Right lung (tissue), 5 donors: ENCODE measurements around the gene SLC22A17. TPM values are rescaled to one million over a fixed set of nuclear protein-coding genes. Genes with fewer than 3 reads are reported as not detected.

Experiments used
- DNase-seq, 2 donors: peaks; one replicate each; pipeline ENCODE4 v3.0.0-alpha.2; 2013
- polyA plus RNA-seq, 5 donors: library from polyadenylated mRNA; unstranded; fragments of 120-200 nt; gene quantifications; one replicate each; pipeline versions ENCODE4 v1.2.1 to v1.2.3, GENCODE V29; 2013; ENCODE audit warnings: inconsistent platforms in 1 of 5, low replicate concordance in 1 of 5; ENCODE audit not compliant: insufficient read length in 5 of 5, insufficient read depth in 1 of 5

The SLC22A17 gene
- polyA plus RNA-seq, 5 donors = 26.1 to 41.7 (median 33.6) TPM

GRCh38 chr14:23382731-23383440, 30.2 kb upstream of the SLC22A17 start:
- DNase-seq = no peak

DNA sequence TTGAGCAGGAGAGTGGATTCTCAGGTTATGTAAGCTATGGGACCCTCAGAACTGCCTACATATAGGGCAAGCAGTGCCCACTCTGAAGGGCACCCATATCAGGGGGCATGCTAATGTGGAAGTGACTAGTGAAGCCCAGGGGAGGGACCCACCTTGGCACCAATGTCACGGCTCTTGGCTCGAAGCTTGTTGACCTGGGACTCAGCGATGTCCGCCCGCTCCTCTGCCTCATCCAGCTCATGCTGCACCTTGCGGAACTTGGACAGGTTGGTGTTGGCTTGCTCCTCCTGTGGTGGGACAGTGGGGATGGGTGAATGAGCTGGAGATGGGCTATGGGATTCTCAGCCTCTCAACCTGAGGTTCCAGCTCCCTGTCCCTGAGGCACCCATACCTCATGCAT, 29.6 kb upstream of the SLC22A17 start:
- no peak for DNase-seq

DNA sequence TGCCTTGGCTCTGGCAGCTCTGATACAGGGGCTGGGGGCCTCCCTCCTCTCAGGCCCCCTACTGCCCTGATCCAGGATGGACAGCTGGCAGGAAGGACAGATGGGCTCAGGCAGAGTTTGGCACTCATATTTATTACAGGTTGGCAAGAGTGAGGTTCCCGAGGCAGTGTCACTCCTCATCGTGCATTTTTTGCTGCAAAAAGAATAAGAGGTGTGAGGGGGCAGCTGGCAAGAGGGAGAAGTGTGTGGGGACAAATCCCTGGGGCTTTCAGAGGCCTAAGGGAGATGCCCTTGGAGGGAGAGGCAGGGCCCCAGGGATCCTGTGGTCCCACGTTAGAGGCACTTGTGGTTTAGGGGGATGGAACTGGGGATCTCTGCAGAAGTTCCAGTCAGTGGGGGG, 29.2 kb upstream of the SLC22A17 start:
- no peak for DNase-seq

GRCh38 chr14:23380976-23381375, 28.3 kb upstream of the SLC22A17 start:
- no peak for DNase-seq

GRCh38 chr14:23380197-23380914, 27.7 kb upstream of the SLC22A17 start:
- DNase-seq = no peak

DNA sequence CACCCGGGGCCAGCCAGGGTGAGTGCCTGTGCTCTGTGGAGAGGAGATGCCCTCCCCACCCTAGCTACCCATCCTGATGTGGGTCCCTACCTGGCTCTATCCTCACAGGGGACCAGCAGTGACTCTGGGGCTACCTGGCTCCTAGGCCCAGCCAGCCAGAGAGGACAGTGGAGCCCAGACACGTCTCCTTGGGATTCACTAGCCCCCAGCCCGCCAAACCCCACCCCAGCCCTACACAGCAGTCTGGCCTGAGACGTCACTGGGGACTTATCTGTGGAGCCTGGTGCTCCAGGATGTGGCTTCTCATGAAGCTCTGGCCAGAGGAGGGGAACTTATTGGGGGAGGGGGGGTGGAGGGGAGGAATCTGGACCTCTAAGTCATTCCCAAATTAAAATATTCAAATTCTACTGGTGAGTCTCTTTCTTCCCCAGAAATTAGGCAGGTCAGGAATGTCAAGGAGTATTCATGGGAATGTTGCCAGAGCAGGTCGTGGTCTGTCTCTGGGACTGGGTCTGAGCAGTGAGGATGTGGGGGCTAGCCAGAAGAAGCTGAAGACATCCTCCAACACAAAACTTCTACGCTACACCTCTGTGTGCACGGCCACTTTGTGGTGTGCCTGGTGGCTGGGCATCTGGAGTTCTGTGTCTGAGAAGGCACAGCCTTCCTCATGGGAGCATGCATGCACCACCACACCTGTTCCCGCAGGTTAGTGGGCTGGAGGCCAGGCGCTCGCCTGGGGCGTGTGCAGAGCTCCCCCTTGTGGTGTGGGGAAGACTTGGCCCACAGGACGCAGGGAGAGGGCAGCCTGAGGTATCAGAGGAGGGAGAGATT, 26.9 kb upstream of the SLC22A17 start:
- DNase-seq = peak; percentile 40 to 53

DNA sequence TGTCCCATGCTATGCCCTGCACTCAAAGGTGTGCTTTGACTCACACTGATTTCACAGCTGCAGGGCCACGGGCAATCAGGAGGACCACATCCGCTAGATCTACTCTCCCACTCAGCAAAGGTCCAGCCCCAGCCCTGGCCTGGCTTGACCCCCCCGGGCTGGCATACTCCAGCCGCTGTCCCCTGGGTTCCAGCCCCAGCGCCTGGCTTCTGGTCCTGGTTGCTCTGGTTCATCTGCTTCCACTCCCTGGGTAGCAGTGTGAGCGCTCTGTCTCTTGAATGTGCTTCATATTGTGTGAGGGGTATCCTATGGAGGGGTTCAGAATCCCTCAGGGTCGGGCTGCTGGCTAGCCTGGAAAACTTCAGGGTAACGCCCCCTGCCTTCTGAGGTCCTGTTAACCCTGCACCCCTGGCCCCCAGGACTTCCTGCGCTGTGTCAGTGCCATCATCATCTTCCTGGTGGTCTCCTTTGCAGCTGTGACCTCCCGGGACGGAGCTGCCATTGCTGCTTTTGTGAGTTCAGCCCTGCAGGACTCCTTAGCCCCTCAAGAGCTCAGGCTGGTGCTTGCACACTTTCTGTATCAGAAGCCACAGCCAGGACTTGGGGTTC, 26.0 kb upstream of the SLC22A17 start:
- no peak for DNase-seq

DNA sequence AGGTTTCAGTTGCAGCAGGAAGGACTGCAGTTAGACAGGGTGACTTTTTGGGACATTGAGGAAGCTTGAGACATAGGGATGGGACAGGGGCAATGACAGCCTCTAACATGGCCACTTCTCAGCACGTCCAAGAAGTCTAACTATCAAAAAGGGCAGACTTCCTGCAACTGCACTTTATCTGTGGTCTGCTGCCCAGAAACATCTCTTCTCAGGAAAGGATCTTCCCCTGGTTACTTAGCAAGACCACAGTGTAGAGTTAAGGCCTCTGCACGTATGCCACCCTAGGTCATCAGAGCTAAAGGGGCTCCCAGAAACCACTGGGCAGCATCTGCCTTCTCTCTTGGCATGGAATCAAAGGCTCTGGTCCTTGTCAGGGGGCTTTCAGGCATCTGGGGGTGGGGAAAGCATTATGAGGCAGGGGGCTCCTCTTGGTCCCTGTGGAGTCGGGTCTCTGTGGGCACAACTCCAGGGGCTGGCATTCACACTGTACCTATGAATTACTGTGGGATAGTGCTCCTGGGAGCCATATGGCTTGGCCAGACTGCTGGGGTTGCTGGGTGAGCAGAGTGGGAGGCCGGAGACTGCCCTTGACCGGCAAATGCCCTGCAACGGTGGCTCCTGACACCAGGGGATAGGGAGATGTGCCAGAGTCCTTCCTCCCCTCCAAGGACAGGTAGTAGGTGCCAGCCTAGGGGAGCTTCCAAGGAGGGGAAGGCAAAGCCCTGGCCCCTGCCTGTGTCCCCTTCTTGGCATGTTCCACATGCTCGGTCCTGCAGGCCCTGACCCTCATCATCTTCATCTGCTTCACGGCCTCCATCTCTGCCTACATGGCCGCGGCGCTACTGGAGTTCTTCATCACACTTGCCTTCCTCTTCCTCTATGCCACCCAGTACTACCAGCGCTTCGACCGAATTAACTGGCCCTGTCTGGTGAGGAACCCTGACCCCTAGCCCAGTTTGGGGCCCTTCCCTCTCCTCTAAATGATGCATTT, 25.2 kb upstream of the SLC22A17 start:
- no peak for DNase-seq

DNA sequence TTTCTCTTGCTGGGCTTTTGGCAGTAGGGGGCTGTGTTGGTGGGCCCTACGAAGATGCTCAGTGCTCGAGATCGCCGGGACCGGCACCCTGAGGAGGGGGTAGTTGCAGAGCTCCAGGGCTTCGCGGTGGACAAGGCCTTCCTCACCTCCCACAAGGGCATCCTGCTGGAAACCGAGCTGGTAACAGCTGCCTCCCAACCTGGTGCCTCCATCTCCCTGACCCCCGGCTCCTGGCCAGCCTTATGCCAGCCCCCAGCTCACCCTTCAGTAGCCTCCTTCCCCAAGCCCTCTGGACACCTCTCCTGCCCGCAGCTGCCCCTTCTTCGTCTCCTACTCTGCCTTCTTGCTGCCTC, 24.5 kb upstream of the SLC22A17 start:
- no peak for DNase-seq

DNA sequence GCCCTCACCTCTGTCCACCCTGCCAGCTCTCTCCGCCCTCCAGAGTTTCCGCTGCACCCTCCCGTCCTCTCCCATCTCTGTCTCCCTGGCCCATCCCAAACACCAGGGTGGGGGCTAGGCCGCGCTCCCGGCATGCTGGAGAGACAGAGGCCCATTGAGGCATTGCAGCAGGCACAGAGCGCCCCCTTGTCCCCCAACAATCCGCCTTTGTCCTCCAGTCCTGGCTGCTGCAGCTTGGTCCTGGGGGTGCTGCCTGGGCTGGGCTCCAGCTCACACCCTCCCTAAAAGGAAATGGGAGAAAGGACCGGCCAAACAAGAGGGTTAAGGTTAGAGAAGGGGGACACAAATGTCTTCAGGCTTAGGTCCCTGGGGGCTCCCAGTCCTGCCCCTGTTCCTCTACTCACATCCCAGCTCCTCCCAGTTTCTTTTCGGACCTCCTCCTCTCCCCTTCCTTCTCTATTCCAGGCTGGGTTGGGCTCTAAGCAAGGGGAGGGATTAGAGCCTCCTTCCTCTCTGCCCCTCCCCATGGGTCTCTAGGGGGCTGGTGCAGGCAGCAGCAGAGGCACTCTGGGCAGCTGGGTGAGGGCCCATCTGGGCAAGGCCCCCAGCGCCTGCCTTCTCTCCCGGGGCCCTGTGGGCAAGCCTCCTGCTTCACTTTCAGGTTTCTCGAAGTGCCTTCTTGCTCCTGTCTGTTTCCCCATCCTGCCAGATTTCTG, 24.0 kb upstream of the SLC22A17 start, which contains the start of gene CMTM5:
Gene CMTM5 (plus strand): TSS at position 565 of the 716 bp plus-strand sequence. CDS start 206 bp downstream, outside the sequence.
- DNase-seq = peak in 1 of 2 donors; percentile 30

GRCh38 chr14:23375527-23376251, 23.0 kb upstream of the SLC22A17 start:
- DNase-seq = no peak

DNA sequence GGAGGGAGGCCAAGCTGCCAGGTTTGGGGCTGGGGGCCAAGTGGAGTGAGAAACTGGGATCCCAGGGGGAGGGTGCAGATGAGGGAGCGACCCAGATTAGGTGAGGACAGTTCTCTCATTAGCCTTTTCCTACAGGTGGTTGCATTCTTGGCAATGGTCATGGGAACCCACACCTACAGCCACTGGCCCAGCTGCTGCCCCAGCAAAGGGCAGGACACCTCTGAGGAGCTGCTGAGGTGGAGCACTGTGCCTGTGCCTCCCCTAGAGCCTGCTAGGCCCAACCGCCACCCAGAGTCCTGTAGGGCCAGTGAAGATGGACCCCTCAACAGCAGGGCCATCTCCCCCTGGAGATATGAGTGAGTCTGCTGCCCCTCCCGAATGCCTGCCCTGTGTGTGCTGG, 20.4 kb upstream of the SLC22A17 start:
- no peak for DNase-seq

- no peak for DNase-seq
These were observed 19.8 kb upstream of the SLC22A17 start, which contains the start of gene IL25 for GRCh38 chr14:23372509-23372908. TSS of gene IL25 (plus strand) at chr14:23372809.

DNA sequence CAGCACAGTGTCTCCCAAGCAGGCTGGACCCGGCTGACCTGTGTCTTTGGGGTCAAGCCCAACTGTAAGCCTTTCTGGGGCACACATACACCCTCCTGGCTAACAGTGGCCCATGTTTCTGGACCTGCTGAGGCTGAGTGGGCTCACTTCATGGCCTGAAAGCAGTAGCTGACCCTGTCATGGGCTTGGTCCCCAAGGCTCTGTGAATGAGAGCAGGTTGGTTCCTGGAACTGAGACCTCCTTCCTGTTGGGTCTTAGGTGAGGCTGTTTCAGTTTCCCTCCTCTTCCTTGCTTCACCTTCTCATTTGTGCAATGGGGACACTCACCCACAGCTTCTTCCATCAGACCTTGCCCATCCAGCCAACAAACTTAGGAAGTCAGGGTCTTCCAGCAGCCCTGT, 19.2 kb upstream of the SLC22A17 start:
- no peak for DNase-seq

GRCh38 chr14:23370221-23370620, 17.5 kb upstream of the SLC22A17 start:
- DNase-seq = no peak

- peak; percentile 86 to 91 for DNase-seq
These were observed 13.8 kb upstream of the SLC22A17 start for GRCh38 chr14:23366426-23366921.

DNA sequence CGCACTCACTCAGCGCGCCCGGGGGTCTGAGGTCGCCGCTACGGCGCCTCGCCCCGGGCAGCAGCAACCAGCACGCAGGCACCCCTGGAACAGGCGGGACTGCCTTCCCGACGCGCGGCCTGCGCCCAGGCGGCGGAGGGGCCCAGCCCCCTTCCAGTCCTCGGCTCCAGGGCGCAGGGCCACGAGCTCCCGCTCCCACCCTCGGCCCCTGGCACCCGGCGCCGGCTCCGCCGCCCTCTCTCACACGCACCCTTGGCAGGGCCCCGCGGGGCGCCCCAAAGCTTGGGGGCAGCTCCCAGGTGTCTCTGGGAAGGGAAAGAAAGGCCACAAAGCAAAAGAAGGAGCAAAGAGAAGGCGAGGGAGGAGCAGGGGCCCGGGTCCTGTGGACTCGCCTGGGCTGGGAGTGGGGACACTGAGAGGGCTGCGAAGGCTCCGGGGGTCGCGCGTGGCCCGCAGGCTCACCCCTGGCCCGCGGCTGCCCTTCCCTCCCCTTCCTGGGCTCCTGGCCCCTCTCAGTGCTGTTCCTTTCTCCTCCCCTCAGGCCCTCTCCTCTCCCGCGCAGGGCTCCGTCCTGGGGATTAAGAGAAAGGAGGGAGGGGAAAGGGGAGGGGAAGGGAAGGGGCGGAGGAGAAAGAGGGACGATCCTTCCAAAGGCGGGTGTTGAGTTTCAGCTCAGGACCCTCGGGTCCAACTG, 13.2 kb upstream of the SLC22A17 start:
- peak in 1 of 2 donors; percentile 92 for DNase-seq

DNA sequence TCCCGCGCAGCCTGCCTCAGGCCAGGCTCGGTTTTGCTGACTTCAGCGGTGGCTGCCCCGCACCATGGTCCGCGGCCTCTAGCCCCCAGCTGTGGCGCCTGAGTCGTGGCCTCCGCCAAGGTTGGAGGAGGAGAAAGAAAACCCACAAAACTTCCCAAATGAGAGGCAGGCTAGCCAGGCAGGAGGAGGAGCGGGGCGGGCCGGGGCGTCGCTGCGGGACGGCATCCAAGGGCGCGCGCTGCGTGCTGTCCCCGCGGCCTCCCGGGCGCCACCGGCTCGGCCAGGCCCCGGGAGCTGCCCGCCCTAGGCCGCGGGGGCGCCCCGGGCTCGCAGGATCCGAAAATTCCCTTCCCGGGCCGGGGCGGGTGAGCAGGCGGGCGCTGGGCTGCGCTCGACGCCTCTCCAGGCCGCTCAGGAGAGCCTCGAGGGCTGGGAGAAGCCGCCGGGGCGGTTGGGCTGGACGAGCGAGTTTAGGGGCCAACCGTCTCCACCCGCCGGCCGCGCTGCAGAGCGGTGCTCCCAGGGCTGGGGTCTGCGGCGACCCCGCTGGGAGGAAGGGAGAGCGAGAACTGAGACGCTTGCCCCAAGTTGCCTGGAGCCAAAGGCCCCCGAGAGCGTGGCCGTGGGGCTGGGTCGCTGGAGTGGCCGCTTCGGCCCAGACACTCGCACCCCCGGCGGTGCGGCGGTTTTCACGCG, 12.5 kb upstream of the SLC22A17 start, which contains the start of gene EFS:
Gene EFS (minus strand): TSS at position 137 of the 696 bp plus-strand sequence. CDS start 147 bp downstream, outside the sequence.
- DNase-seq = peak; percentile 46 to 61
